ENCODE results near the gene GJB2. TPM values are rescaled to one million over a fixed set of nuclear protein-coding genes. Genes with fewer than 3 reads are reported as not detected.

Gene GJB2
- total and polyA plus RNA-seq, 2 experiments from 2014 or later: not detected

- TF ChIP-seq CTCF (conservative IDR thresholded peaks at IDR 0.05; ENCODE audit: low read depth in 2 of 2): no peak
- TF ChIP-seq ETS1 (IDR thresholded peaks at IDR 0.05): no peak
Observed at GRCh38 chr13:20222553-20222952, 29.8 kb upstream of the GJB2 start (continued).

GRCh38 chr13:20221772-20222171, 29.0 kb upstream of the GJB2 start:
- no peak overlapping the region for H3K4me3 Mint-ChIP-seq
- no peak overlapping the region for H3K27ac ChIP-seq (ENCODE audit: low read depth)
- no peaks in the 10 kb centered on the region for H4K20me1 ChIP-seq (replicated peaks; ENCODE audit: insufficient read depth)
- 0 out of 3 replicates have a peak, but pooled peaks cover 2% of the 10 kb centered on the region for H3K9me3 Mint-ChIP-seq
- no peak for DNase-seq (ENCODE audit: low spot score)
- H3K4me1 ChIP-seq (ENCODE audit: insufficient read depth): no peaks in the 10 kb centered on the region
- H3K4me3 ChIP-seq: no peak overlapping the region
- TF ChIP-seq CREB1 (CRISPR knock-in tag; IDR thresholded peaks at IDR 0.05; ENCODE audit: low read depth): no peak
- H2AFZ ChIP-seq: no peak overlapping the region
- ATAC-seq: no peak
- no peaks in the 10 kb centered on the region for H3K9me2 ChIP-seq (ENCODE audit: insufficient read depth)
- H3K4me2 ChIP-seq: no peak overlapping the region
- no peaks in the 10 kb centered on the region for H3K36me3 Mint-ChIP-seq (ENCODE audit: low read depth)
- H3K4me1 Mint-ChIP-seq: no peaks in the 10 kb centered on the region; the same call in 2 of the 3 replicates
- H3K36me3 ChIP-seq (ENCODE audit: insufficient read depth): no peaks in the 10 kb centered on the region
- no peaks in the 10 kb centered on the region for H3F3A ChIP-seq (replicated peaks; ENCODE audit: low read depth)
- no peak overlapping the region for H3K27ac Mint-ChIP-seq
- no peaks in the 10 kb centered on the region for H3K79me2 ChIP-seq (replicated peaks; ENCODE audit: insufficient read depth)
- H3K27me3 Mint-ChIP-seq (ENCODE audit: insufficient read depth, low read depth, poor library complexity): peaks cover 2% of the 10 kb centered on the region
- H3K27me3 ChIP-seq (ENCODE audit: insufficient read depth): no peaks in the 10 kb centered on the region

GRCh38 chr13:20219577-20219976, 26.8 kb upstream of the GJB2 start:
- no peak overlapping the region for H3K27ac Mint-ChIP-seq
- H3K4me1 Mint-ChIP-seq: peaks cover under 1% of the 10 kb centered on the region; the same call in 2 of the 3 replicates
- H3K4me3 Mint-ChIP-seq: no peak overlapping the region
- no peaks in the 10 kb centered on the region for H3K36me3 Mint-ChIP-seq (ENCODE audit: low read depth)
- 0 out of 3 replicates have a peak, but pooled peaks cover 2% of the 10 kb centered on the region for H3K9me3 Mint-ChIP-seq
- no peak overlapping the region for H3K4me3 ChIP-seq
- no peaks in the 10 kb centered on the region for H3K79me2 ChIP-seq (replicated peaks; ENCODE audit: insufficient read depth)
- no peaks in the 10 kb centered on the region for H3F3A ChIP-seq (replicated peaks; ENCODE audit: low read depth)
- ATAC-seq (no peak), DNase-seq (ENCODE audit: low spot score) (no peak)
- H2AFZ ChIP-seq: no peak overlapping the region
- peaks cover 3% of the 10 kb centered on the region for H3K27me3 Mint-ChIP-seq (ENCODE audit: insufficient read depth, low read depth, poor library complexity)
- no peaks in the 10 kb centered on the region for H3K36me3 ChIP-seq (ENCODE audit: insufficient read depth)
- no peak overlapping the region for H3K4me2 ChIP-seq
- H4K20me1 ChIP-seq (replicated peaks; ENCODE audit: insufficient read depth): no peaks in the 10 kb centered on the region
- H3K27me3 ChIP-seq (ENCODE audit: insufficient read depth): no peaks in the 10 kb centered on the region
- H3K9me2 ChIP-seq (ENCODE audit: insufficient read depth): no peaks in the 10 kb centered on the region
- no peaks in the 10 kb centered on the region for H3K4me1 ChIP-seq (ENCODE audit: insufficient read depth)
- no peak overlapping the region for H3K27ac ChIP-seq (ENCODE audit: low read depth)
- TF ChIP-seq CTCF (conservative IDR thresholded peaks at IDR 0.05; ENCODE audit: low read depth in 2 of 2): no peak
- no peak for TF ChIP-seq ZNF462 (CRISPR knock-in tag; IDR thresholded peaks at IDR 0.05)
- TF ChIP-seq EZH2phosphoT487 (IDR thresholded peaks at IDR 0.05; ENCODE audit: unreplicated experiment): no peak
- no peak for TF ChIP-seq ZNF114 (CRISPR knock-in tag; IDR thresholded peaks at IDR 0.05)
